COR-L47 (cell line): ENCODE measurements around the gene AKR1C2.
"Not testable (repeated sequence)": the region's sequence is repeated elsewhere in the genome, so short reads cannot be mapped to it uniquely, and the experiment has no call there.

Experiments used
- DNase-seq: peaks from one replicate; lab custom pipeline; 2025; lab: John Stamatoyannopoulos, UW

Gene AKR1C2

DNA sequence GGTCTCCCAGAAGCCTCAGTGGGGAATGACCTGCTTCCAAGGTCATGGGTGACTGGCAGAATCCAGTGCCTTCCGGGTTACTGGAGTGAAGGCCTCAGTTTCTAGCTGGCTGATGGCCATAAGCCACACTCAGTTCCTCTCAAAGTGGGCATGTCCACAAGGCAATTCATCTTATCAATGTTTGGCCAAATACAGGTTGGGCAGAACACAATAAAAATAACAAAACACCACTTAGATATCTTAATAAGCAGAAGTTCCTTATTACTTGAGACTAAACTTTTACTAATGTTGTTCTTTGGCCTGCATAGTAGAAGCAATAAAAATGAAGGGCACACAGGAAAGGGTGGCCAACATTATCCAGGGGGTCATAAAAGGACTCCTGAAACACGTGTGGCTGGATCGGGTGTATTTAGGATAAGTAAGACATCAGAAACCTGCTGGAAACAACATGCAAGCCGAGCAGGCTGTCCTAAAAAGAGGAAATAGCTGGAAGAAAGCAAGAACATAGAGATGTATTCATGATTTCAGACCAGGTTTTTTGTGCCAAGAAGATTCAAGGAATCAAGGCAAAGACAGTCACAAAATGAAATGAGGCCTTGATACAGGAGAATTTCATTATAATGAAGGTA is 19.6 kb upstream of the AKR1C2 start:
- no peak for DNase-seq

- DNase-seq: not testable (repeated sequence)
Measured at GRCh38 chr10:5021624-5022290, 18.1 kb upstream of the AKR1C2 start.

- peak; percentile 62 for DNase-seq
Measured at GRCh38 chr10:5019770-5020612, 16.3 kb upstream of the AKR1C2 start.

DNA sequence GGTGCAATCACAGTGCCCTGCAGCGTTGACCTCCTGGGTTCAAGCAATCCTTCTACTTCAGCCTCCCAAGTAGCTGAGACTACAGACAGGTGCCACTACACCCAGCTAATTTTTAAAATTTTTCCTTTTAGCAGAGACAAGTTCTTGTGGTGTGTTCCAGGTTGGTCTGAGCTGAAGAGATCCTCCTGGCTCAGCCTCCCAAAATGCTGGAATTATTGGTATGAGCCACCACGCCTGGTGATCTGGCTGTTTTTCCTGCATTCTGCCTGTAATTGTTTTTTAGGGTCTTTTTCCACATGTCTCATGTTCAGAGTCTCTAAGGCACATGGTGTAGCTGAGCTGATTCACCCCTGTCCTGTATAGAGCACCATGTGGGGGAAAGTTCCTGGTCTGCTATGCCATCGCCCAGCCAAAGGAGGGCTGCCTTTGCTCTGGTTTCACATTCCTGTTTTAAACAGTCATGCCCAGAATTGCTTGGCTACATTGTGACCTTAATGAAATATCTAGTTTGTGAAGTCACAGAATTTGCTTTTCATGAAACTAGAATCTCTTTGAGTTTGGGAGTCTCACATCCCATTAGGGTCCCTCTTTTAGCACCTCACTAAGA is 15.1 kb upstream of the AKR1C2 start:
- DNase-seq: not testable (repeated sequence)

- no peak for DNase-seq
Measured at GRCh38 chr10:5018134-5018533, 14.5 kb upstream of the AKR1C2 start.

GRCh38 chr10:5014936-5015335 is 11.3 kb upstream of the AKR1C2 start:
- DNase-seq: no peak

DNA sequence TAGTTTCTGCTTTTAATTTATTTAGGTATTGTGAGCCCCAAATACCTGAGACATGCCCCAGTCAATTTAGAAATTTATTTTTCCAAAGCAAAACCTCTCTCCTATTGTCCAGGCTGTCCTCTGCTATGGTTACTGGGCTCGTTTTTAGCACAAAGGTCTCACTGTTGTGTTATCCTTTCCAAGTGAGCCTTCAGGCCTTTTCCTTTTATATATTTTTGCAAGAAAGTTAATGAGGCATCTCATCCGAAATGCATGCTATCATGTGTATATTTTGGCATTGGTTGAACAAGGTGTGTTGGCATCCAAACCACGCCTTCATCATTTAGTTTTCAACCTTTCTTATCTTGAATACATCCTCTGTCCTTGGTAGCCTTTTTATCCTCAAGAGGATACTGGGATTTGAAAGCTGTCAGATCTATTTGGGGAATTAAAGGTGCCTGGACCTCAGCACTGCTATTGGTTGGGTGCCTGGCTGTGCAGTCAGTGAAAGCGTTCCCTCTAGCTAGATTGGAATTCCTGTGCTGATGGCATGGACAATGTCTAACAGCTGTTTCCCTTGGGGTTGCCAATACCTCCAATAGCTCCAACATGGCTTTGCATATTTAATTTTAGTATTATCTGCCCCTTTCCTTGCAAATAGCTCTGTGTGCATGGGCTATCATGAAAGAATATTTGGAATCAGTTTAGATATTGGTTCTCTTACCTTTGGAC is 10.7 kb upstream of the AKR1C2 start:
- DNase-seq: not testable (repeated sequence)

- DNase-seq: no peak
Measured at GRCh38 chr10:5013385-5013784, 9.7 kb upstream of the AKR1C2 start.

DNA sequence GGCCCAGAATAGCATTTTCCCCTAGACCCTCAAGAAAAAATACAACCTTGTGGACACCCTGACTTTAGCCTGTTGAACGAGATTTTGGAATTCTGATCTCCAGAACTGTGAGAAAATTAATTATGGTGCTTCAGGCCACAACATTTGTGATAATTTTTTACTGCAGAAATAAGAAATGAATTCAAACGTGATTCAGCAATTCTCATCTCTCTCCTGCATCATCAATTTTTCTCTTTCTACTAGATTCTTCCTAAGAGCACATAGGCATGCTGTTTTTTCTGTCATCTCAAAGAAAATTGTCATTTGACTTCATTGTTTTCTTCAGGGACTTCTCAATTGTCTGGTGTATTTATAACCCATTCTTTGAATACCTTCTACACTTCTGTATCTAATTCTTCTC is 8.9 kb upstream of the AKR1C2 start:
- no peak for DNase-seq

DNA sequence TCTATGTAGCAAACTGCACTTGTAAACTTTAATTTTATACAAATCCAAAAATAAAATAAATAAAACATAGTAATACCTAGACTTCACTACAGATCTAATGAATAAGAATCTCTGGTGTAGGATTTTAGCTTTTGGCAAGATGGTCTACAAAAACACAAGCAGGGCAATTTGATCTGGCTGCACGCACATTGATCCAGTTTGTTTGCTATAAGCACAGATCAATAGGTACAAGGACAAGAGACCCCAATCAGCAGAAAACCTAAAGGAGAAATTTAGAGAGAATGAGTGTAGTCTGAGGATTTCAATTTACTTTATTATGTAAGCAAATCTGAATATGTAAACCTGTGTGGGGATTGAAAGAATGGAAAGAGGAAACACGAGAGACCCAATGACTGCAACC is 7.7 kb upstream of the AKR1C2 start:
- not testable (repeated sequence) for DNase-seq

- not testable (repeated sequence) for DNase-seq
Measured at GRCh38 chr10:5010043-5010442, 6.4 kb upstream of the AKR1C2 start.

DNA sequence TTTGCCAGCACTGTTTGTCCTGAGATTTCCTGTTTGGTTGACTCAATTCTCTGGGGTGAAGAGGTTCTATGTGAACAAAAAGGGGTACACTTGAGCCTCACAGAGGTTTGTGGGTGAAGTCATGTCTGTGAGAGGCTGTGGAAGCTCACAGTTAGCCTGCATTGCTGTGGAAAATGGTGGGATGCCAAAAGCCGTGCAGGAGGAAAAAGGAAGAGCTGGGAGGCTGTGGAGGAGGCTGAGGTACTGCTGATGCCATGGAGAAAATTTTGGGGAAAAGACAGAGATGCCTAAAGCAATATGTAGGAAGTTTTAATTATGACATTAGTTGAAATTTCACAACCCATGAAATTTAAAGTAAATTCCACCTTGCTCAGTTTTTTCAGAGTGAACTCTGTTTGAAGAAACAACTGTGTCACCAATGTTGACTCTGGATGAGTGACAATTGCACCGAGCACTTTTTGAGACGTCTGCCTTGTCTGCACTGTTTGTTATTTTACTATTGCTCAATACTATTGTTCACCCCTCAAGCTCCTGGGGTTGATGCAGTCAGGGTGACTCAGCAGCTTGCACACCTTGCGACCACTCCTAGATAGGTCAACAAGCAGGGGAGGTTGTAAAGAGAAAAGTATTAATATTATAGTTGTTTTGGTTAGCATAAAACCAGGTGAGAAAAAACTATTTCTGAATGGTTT is 5.3 kb upstream of the AKR1C2 start:
- not testable (repeated sequence) for DNase-seq

- not testable (repeated sequence) for DNase-seq
Measured at GRCh38 chr10:5004501-5004900, 844 bp upstream of the AKR1C2 start.

DNA sequence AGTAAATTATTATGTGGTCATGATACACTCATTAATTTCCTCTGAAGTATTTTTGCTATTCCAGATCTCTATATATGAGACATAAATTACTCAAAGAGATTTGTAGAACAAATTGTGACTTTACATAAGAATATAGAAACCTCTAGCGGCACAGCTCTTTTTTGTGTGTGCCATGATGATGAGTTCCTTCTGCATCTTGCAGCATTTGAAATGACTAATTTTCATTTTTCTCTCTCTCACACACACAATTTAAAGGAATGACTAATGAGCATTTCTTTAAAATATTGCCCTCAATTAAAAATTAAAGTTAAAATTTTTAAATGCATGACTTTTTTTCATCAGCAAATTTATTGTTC is 351 bp upstream of the AKR1C2 start:
- DNase-seq: not testable (repeated sequence)

- DNase-seq: no peak
Measured at GRCh38 chr10:5002013-5002727, 1.5 kb downstream of the AKR1C2 start.

GRCh38 chr10:4998671-4999070 is 5.0 kb downstream of the AKR1C2 start:
- no peak for DNase-seq

DNA sequence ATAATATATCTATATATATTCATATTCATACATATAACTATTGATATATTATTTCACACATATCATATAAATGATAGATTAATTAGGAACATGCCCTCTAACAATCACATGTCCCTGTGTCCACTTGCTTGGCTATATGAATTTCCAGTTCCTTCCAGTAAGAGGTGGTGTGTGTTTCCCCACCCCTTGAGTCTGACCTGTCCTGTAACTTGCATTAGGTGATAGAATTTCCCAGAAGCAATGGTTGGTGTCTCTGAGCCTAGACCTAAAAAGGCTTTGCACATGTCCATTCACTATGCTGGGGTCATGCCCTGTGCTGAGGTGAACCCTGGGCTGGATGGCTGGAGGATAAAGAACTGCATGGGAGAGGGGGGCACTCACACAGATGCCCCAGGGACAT is 9.4 kb downstream of the AKR1C2 start:
- not testable (repeated sequence) for DNase-seq

- DNase-seq: not testable (repeated sequence)
Measured at GRCh38 chr10:4992564-4992963, 11.1 kb downstream of the AKR1C2 start.

DNA sequence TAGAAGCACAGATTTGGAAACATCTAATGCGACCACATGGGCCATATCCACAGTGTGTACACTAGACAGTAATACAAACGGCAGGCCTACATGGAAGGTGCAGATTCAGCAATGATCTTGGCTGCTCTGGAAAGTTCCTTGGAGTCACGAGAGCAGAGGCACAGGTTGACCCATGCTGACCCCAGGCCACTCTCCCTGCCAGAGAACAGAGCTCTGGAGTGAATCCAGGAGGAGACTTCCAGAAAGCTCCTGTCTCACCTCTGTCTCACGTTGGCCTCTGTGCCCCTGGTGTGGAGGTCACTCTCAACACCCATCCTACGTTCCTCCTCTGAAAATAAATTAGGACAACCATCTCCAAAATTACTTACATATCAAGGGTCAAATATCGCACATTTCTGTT is 12.2 kb downstream of the AKR1C2 start:
- not testable (repeated sequence) for DNase-seq

GRCh38 chr10:4990217-4990616 is 13.4 kb downstream of the AKR1C2 start:
- no peak for DNase-seq
